HepG2 (cell line): ENCODE results near the gene SPINK4. TPM values are rescaled to one million over a fixed set of nuclear protein-coding genes. Genes with fewer than 3 reads are reported as not detected.

Experiments
- ESRRA ChIP-seq: sonication (generic); formaldehyde crosslinking; IDR thresholded peaks from 2 replicates; pipeline ENCODE4 v1.5.1; 2020; ENCODE audit warnings: mild to moderate bottlenecking, low read depth, missing genetic modification reagents
- HOXA3 ChIP-seq: sonication (generic); formaldehyde crosslinking; IDR thresholded peaks from 2 replicates; pipeline ENCODE4 v1.5.0; 2020; ENCODE audit warnings: missing genetic modification reagents
- ISL2 ChIP-seq: sonication (generic); formaldehyde crosslinking; IDR thresholded peaks from 2 replicates; pipeline ENCODE4 v1.5.0; 2020; ENCODE audit warnings: missing genetic modification reagents
- PAX8 ChIP-seq: sonication (generic); formaldehyde crosslinking; IDR thresholded peaks from 2 replicates; pipeline ENCODE4 v1.8.0; 2022; ENCODE audit warnings: mild to moderate bottlenecking, missing genetic modification reagents, borderline replicate concordance
- POLR2A ChIP-seq, 2 experiments: IDR thresholded peaks; 2 replicates each; pipeline ENCODE4 v1.6.1; 2011; ENCODE audit warnings: low read depth in 2 of 2, low read length in 2 of 2, mild to moderate bottlenecking in 1 of 2, moderate library complexity in 1 of 2; ENCODE audit not compliant: insufficient read depth in 1 of 2
- SALL1 ChIP-seq: sonication (generic); formaldehyde crosslinking; IDR thresholded peaks from 2 replicates; pipeline ENCODE4 v1.8.0; 2022; ENCODE audit warnings: mild to moderate bottlenecking, missing genetic modification reagents
- TAF1 ChIP-seq: sonication (generic); formaldehyde crosslinking; IDR thresholded peaks from 2 replicates; pipeline ENCODE4 v1.4.0; 2020; ENCODE audit warnings: missing genetic modification reagents
- ZBTB7B ChIP-seq: sonication (generic); formaldehyde crosslinking; IDR thresholded peaks from 2 replicates; pipeline ENCODE4 v1.4.0; 2020; ENCODE audit warnings: missing genetic modification reagents
- ZFP82 ChIP-seq: sonication (generic); formaldehyde crosslinking; IDR thresholded peaks from 2 replicates; pipeline ENCODE4 v1.5.1; 2020; ENCODE audit warnings: mild to moderate bottlenecking, missing genetic modification reagents, borderline replicate concordance
- ZNF205 ChIP-seq: IDR thresholded peaks from 2 replicates; pipeline ENCODE4 v1.6.1; 2018; ENCODE audit warnings: missing biosample characterization, missing genetic modification reagents
- ZNF274 ChIP-seq: sonication (generic); formaldehyde crosslinking; IDR thresholded peaks from 2 replicates; pipeline ENCODE4 v1.5.1; 2020; ENCODE audit warnings: mild to moderate bottlenecking, missing genetic modification reagents
- ZNF350 ChIP-seq: sonication (generic); formaldehyde crosslinking; IDR thresholded peaks from 2 replicates; pipeline ENCODE4 v1.4.0; 2020; ENCODE audit warnings: mild to moderate bottlenecking, low read depth, missing genetic modification reagents, borderline replicate concordance
- ZNF564 ChIP-seq: sonication (generic); formaldehyde crosslinking; IDR thresholded peaks from 2 replicates; pipeline ENCODE4 v1.8.1; 2023; ENCODE audit warnings: mild to moderate bottlenecking, missing genetic modification reagents
- ZNF777 ChIP-seq: sonication (generic); formaldehyde crosslinking; IDR thresholded peaks from 2 replicates; pipeline ENCODE4 v1.4.0; 2020; ENCODE audit warnings: missing genetic modification reagents
- polyA plus RNA-seq, 8 experiments: library from polyadenylated mRNA; depleted of rRNA in 3 of 8; stranded (reverse) in 7 of 8; unstranded in 1 of 8; fragments of >200 nt; fragmentation: Illumina TruSeq in 4 of 8; extraction: Trizol in 4 of 8; gene quantifications; 2 replicates each; pipeline versions ENCODE4 v1.2.1 to v1.2.3, GENCODE V29; 2011 to 2016; ENCODE audit warnings: low read depth in 4 of 8, missing spikeins in 1 of 8, mixed read lengths in 1 of 8; ENCODE audit not compliant: insufficient read depth in 1 of 8
- total RNA-seq, 5 experiments: library from RNA; depleted of rRNA; stranded (reverse); fragments of >200 nt; fragmentation: Illumina TruSeq; extraction: Trizol; gene quantifications; 2 replicates each; pipeline ENCODE4 v1.2.3, GENCODE V29; 2016; ENCODE audit warnings: low read depth in 1 of 5
- TF ChIP-seq, protein P1 (sequence below): IDR thresholded peaks from 2 replicates; pipeline ENCODE4 v1.6.1; 2016; ENCODE audit warnings: missing compliant biosample characterization, missing genetic modification reagents, borderline replicate concordance
- TF ChIP-seq, protein P2 (sequence below): sonication (generic); formaldehyde crosslinking; conservative IDR thresholded peaks from 2 replicates; pipeline ENCODE4 v1.4.0; 2020; ENCODE audit warnings: missing genetic modification reagents
- TF ChIP-seq, protein P3 (sequence below), 2 experiments: sonication (generic) in 1 of 2; formaldehyde crosslinking in 1 of 2; IDR thresholded peaks; 2 replicates each; pipeline versions ENCODE4 v1.6.1 to v1.9.0; 2014 to 2022; ENCODE audit warnings: antibody characterized with exemption in 1 of 2, borderline replicate concordance in 1 of 2, inconsistent platforms in 1 of 2, low read depth in 1 of 2, missing genetic modification reagents in 1 of 2
- TF ChIP-seq, protein P4 (sequence below): sonication (generic); formaldehyde crosslinking; IDR thresholded peaks from 2 replicates; pipeline ENCODE4; 2020; ENCODE audit warnings: missing genetic modification reagents, mild to moderate bottlenecking, borderline replicate concordance

Gene SPINK4
- total and polyA plus RNA-seq, 2 of the 13 experiments (the other 11 are each of a cell fraction or from before 2014, with no cell fraction given), result 0.53 to 3.4 TPM

GRCh38 chr9:33264473-33265177 is 24.7 kb downstream of the SPINK4 start, which contains the start of the genes BAG1 and CHMP5 (continued):
- TF ChIP-seq, protein P1, sequence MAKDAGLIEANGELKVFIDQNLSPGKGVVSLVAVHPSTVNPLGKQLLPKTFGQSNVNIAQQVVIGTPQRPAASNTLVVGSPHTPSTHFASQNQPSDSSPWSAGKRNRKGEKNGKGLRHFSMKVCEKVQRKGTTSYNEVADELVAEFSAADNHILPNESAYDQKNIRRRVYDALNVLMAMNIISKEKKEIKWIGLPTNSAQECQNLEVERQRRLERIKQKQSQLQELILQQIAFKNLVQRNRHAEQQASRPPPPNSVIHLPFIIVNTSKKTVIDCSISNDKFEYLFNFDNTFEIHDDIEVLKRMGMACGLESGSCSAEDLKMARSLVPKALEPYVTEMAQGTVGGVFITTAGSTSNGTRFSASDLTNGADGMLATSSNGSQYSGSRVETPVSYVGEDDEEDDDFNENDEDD, result no peak
- TF ChIP-seq, protein P2, sequence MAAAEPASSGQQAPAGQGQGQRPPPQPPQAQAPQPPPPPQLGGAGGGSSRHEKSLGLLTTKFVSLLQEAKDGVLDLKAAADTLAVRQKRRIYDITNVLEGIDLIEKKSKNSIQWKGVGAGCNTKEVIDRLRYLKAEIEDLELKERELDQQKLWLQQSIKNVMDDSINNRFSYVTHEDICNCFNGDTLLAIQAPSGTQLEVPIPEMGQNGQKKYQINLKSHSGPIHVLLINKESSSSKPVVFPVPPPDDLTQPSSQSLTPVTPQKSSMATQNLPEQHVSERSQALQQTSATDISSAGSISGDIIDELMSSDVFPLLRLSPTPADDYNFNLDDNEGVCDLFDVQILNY, result 0 out of 2 replicates have a peak, but pooled peaks have one; percentile 27
- TF ChIP-seq ESRRA (CRISPR knock-in tag) (no peak), TAF1 (CRISPR knock-in tag) (peak; percentile 53; the same call in 1 of the 2 replicates), POLR2A (IDR thresholded peaks at IDR 0.05; ENCODE audit: insufficient read depth in 1 of 2, low read depth in 2 of 2, low read length in 2 of 2) (peak; percentile 69 to 70), HOXA3 (CRISPR knock-in tag) (0 out of 2 replicates have a peak, but pooled peaks have one; percentile 37), ZBTB7B (CRISPR knock-in tag) (no peak), ZNF564 (CRISPR knock-in tag) (0 out of 2 replicates have a peak, but pooled peaks have one; percentile 50), ZNF350 (CRISPR knock-in tag) (peak; percentile 26; the same call in 1 of the 2 replicates), ZNF777 (0 out of 2 replicates have a peak, but pooled peaks have one; percentile 55), SALL1 (CRISPR knock-in tag) (peak; percentile 61; the same call in 1 of the 2 replicates), ZNF274 (0 out of 2 replicates have a peak, but pooled peaks have one; percentile 35), ZFP82 (CRISPR knock-in tag) (peak; percentile 71; the same call in 1 of the 2 replicates), ISL2 (peak; percentile 32; the same call in 1 of the 2 replicates), PAX8 (CRISPR knock-in tag) (no peak), ZNF205 (CRISPR knock-in tag) (no peak)
- TF ChIP-seq, protein P3, sequence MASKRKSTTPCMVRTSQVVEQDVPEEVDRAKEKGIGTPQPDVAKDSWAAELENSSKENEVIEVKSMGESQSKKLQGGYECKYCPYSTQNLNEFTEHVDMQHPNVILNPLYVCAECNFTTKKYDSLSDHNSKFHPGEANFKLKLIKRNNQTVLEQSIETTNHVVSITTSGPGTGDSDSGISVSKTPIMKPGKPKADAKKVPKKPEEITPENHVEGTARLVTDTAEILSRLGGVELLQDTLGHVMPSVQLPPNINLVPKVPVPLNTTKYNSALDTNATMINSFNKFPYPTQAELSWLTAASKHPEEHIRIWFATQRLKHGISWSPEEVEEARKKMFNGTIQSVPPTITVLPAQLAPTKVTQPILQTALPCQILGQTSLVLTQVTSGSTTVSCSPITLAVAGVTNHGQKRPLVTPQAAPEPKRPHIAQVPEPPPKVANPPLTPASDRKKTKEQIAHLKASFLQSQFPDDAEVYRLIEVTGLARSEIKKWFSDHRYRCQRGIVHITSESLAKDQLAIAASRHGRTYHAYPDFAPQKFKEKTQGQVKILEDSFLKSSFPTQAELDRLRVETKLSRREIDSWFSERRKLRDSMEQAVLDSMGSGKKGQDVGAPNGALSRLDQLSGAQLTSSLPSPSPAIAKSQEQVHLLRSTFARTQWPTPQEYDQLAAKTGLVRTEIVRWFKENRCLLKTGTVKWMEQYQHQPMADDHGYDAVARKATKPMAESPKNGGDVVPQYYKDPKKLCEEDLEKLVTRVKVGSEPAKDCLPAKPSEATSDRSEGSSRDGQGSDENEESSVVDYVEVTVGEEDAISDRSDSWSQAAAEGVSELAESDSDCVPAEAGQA (IDR thresholded peaks at IDR 0.05; ENCODE audit: low read depth), result no peak
- TF ChIP-seq, protein P3 (CRISPR knock-in tag; IDR thresholded peaks at IDR 0.05; ENCODE audit: borderline replicate concordance), result 0 out of 2 replicates have a peak, but pooled peaks have one; percentile 81
- TF ChIP-seq, protein P4, sequence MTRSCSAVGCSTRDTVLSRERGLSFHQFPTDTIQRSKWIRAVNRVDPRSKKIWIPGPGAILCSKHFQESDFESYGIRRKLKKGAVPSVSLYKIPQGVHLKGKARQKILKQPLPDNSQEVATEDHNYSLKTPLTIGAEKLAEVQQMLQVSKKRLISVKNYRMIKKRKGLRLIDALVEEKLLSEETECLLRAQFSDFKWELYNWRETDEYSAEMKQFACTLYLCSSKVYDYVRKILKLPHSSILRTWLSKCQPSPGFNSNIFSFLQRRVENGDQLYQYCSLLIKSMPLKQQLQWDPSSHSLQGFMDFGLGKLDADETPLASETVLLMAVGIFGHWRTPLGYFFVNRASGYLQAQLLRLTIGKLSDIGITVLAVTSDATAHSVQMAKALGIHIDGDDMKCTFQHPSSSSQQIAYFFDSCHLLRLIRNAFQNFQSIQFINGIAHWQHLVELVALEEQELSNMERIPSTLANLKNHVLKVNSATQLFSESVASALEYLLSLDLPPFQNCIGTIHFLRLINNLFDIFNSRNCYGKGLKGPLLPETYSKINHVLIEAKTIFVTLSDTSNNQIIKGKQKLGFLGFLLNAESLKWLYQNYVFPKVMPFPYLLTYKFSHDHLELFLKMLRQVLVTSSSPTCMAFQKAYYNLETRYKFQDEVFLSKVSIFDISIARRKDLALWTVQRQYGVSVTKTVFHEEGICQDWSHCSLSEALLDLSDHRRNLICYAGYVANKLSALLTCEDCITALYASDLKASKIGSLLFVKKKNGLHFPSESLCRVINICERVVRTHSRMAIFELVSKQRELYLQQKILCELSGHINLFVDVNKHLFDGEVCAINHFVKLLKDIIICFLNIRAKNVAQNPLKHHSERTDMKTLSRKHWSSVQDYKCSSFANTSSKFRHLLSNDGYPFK (CRISPR knock-in tag), result peak; percentile 49; the same call in 1 of the 2 replicates
